ENCODE measurements around the gene TMTC4. TPM values are rescaled to one million over a fixed set of nuclear protein-coding genes. Genes with fewer than 3 reads are reported as not detected.
A peak's percentile ranks its signal among the peaks of the same experiment; 100 is the strongest.

TMTC4 gene
- total and polyA plus RNA-seq, 2 of the 4 experiments (the other 2 are of a cell fraction): 8.4 to 14.3 TPM

DNA sequence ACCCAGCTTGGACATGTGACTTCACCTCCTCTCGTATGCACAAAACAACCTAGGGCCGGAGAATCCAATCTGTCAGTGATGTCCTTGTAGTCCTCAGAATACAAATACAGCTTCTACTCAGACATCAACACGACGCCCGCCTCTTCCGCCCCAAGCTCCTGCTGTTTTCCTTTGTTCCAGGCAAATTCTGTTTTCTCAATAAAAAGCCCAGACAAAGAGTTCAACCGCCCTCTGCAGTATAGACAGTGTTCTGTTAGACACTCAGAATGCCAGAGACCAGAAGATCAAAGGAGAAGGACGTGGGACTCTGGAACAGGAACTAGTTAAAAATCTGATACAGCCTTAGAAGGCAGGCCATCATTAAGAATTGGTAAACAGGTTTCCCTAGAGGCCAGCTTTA is 44.0 kb downstream of the TMTC4 start:
- Histone ChIP-seq H3K4me1 (ENCODE audit: control insufficient read depth, insufficient read depth, low read length) (peaks cover 8% of the 10 kb centered on the region), H2AK9ac (replicated peaks; ENCODE audit: low read depth, low read length, poor library complexity) (no peak overlapping the region), H3K14ac (replicated peaks; ENCODE audit: low read depth, low read length) (no peak overlapping the region), H2BK120ac (ENCODE audit: low read depth, low read length) (no peak overlapping the region), H3K9ac (ENCODE audit: low read depth, low read length) (no peak overlapping the region), H2AFZ (replicated peaks; ENCODE audit: low read length, poor library complexity) (no peak overlapping the region), H2AK5ac (ENCODE audit: low read depth, low read length) (no peak overlapping the region), H3K27me3 (ENCODE audit: control insufficient read depth, insufficient read depth, low read length) (no peaks in the 10 kb centered on the region), H2BK15ac (ENCODE audit: low read depth, low read length) (no peak overlapping the region), H3K4ac (ENCODE audit: low read depth, low read length) (no peak overlapping the region), H4K20me1 (ENCODE audit: insufficient read depth, low read length) (no peaks in the 10 kb centered on the region), H3K27ac (ENCODE audit: insufficient read depth, low read length) (peak overlapping the region; percentile 4; the same call in 1 of the 2 replicates), H2BK5ac (ENCODE audit: low read depth, low read length, poor library complexity, severe bottlenecking) (no peak overlapping the region), H4K8ac (ENCODE audit: low read depth in 2 of 2, low read length in 2 of 2) (no peak overlapping the region), H3K56ac (ENCODE audit: extremely low read depth, insufficient read depth, low read length) (no peak overlapping the region), H3K79me1 (ENCODE audit: low read depth in 1 of 2, low read length in 2 of 2) (no peaks in the 10 kb centered on the region), H4K5ac (ENCODE audit: low read depth, low read length) (peak overlapping the region; percentile 39), H3K36me3 (ENCODE audit: control insufficient read depth, insufficient read depth, low read length) (peaks cover 7% of the 10 kb centered on the region), H4K91ac (ENCODE audit: insufficient read depth, low read depth, low read length) (no peak overlapping the region), H3K9me1 (ENCODE audit: insufficient read depth, low read length) (peaks cover 12% of the 10 kb centered on the region), H3K4me2 (ENCODE audit: low read depth, low read length) (no peak overlapping the region), H3K23ac (ENCODE audit: low read depth, low read length) (no peak overlapping the region), H3K4me3 (ENCODE audit: insufficient read depth, low read depth, low read length) (no peak overlapping the region), H3K9me3 (ENCODE audit: control insufficient read depth, insufficient read depth, low read length) (no peaks in the 10 kb centered on the region), H3K18ac (ENCODE audit: low read depth, low read length) (peak overlapping the region; percentile 29), H2BK20ac (ENCODE audit: low read depth, low read length) (no peak overlapping the region)
- no CpG with 5 or more reads among the region's 8 CpGs for WGBS, 2 experiments (ENCODE audit: extremely low coverage in 2 of 2, insufficient read length in 1 of 2)
- DNase-seq: no peak
- peak; percentile 21; the same call in 1 of the 2 replicates for ATAC-seq (ENCODE audit: low read depth)
- ChIA-PET CTCF (no interaction called here), POLR2A (ENCODE audit: unreplicated experiment) (no interaction called here)
- TF ChIP-seq ELK1 (IDR thresholded peaks at IDR 0.05; ENCODE audit: borderline replicate concordance, low read depth, low read length): no peak
- TF ChIP-seq FOS (IDR thresholded peaks at IDR 0.05; ENCODE audit: low read depth, low read length): no peak
- no peak for TF ChIP-seq POLR2A (IDR thresholded peaks at IDR 0.05; ENCODE audit: low read depth, low read length)
- no peak for TF ChIP-seq NFE2L2 (IDR thresholded peaks at IDR 0.05; ENCODE audit: low read depth, low read length)
- no peak for TF ChIP-seq SMC3 (IDR thresholded peaks at IDR 0.05; ENCODE audit: low read depth, low read length)
- TF ChIP-seq MAZ (IDR thresholded peaks at IDR 0.05; ENCODE audit: borderline replicate concordance, low read depth, low read length): no peak
- no peak for TF ChIP-seq RCOR1 (IDR thresholded peaks at IDR 0.05; ENCODE audit: insufficient replicate concordance, low read length)
- dilution Hi-C loops (cut with HindIII; ENCODE audit: low sequenced_read_pairs, unreplicated experiment): no loop called here
- no TSS peak for BruUV-seq (replicated peaks)
- in situ Hi-C loops (cut with MboI; ENCODE audit: low sequenced_read_pairs): no loop called here
- intact Hi-C loops (cut with micrococcal nuclease): no loop called here

Measured in IMR-90 (cell line).